H9 (cell line): ENCODE data around the gene BRMS1L. TPM values are rescaled to one million over a fixed set of nuclear protein-coding genes. Genes with fewer than 3 reads are reported as not detected.

Source experiments
- DNase-seq: peaks from one replicate; pipeline ENCODE4 v3.0.0-alpha.2; 2017
- H2AFZ ChIP-seq: one replicate; pipeline ENCODE4 v1.6.1; 2013; ENCODE audit warnings: mild to moderate bottlenecking, low read length, control low read depth, moderate library complexity
- H2AK5ac ChIP-seq: 2 replicates; pipeline ENCODE4 v1.6.1; 2013; ENCODE audit warnings: low read length, control low read depth, mixed read lengths; ENCODE audit not compliant: insufficient read length
- H2BK120ac ChIP-seq: one replicate; pipeline ENCODE4 v1.6.1; 2013; ENCODE audit warnings: low read depth, mild to moderate bottlenecking, low read length, control low read depth, inconsistent platforms; ENCODE audit not compliant: poor library complexity, severe bottlenecking
- H2BK12ac ChIP-seq: 2 replicates; pipeline ENCODE4 v1.6.1; 2013; ENCODE audit warnings: low read length, control low read depth, mixed read lengths, low read depth; ENCODE audit not compliant: insufficient read length
- H2BK15ac ChIP-seq: 2 replicates; pipeline ENCODE4 v1.6.1; 2013; ENCODE audit warnings: low read depth, low read length, control low read depth
- H2BK20ac ChIP-seq: one replicate; pipeline ENCODE4 v1.6.1; 2013; ENCODE audit warnings: low read depth, mild to moderate bottlenecking, low read length, control low read depth, inconsistent platforms; ENCODE audit not compliant: poor library complexity, severe bottlenecking
- H2BK5ac ChIP-seq: 2 replicates; pipeline ENCODE4 v1.6.1; 2013; ENCODE audit warnings: low read length, control low read depth, mixed read lengths; ENCODE audit not compliant: insufficient read length
- H3K14ac ChIP-seq: 2 replicates; pipeline ENCODE4 v1.6.1; 2013; ENCODE audit warnings: low read length, control low read depth; ENCODE audit not compliant: insufficient read depth
- H3K18ac ChIP-seq: 2 replicates; pipeline ENCODE4 v1.6.1; 2013; ENCODE audit warnings: low read depth, mild to moderate bottlenecking, mixed read lengths, low read length, control low read depth; ENCODE audit not compliant: insufficient read length
- H3K23ac ChIP-seq: 2 replicates; pipeline ENCODE4 v1.6.1; 2013; ENCODE audit warnings: low read length, control low read depth, mixed read lengths, low read depth; ENCODE audit not compliant: insufficient read length
- H3K23me2 ChIP-seq: 2 replicates; pipeline ENCODE4 v1.6.1; 2013; ENCODE audit warnings: low read depth, mild to moderate bottlenecking, mixed read lengths, low read length, control low read depth; ENCODE audit not compliant: insufficient read length, poor library complexity, severe bottlenecking
- H3K27ac ChIP-seq: 2 replicates; pipeline ENCODE4 v1.5.1; 2013; ENCODE audit warnings: low read length, control low read depth, mixed read lengths, low read depth; ENCODE audit not compliant: insufficient read length
- H3K27me3 ChIP-seq: 2 replicates; pipeline ENCODE4 v1.6.1; 2013; ENCODE audit warnings: low read length, control low read depth, inconsistent platforms; ENCODE audit not compliant: insufficient read depth
- H3K4ac ChIP-seq: 2 replicates; pipeline ENCODE4 v1.6.1; 2013; ENCODE audit warnings: low read depth, mild to moderate bottlenecking, control low read depth, inconsistent platforms, low read length, moderate library complexity
- H3K4me1 ChIP-seq: 2 replicates; pipeline ENCODE4 v1.6.1; 2013; ENCODE audit warnings: low read length, control low read depth, inconsistent platforms; ENCODE audit not compliant: insufficient read depth
- H3K4me2 ChIP-seq: 2 replicates; pipeline ENCODE4 v1.6.1; 2013; ENCODE audit warnings: low read length, control low read depth, mixed read lengths; ENCODE audit not compliant: insufficient read length, insufficient read depth
- H3K56ac ChIP-seq: 2 replicates; pipeline ENCODE4 v1.6.1; 2013; ENCODE audit warnings: low read depth, mild to moderate bottlenecking, mixed read lengths, low read length, control low read depth; ENCODE audit not compliant: insufficient read length
- H3K79me1 ChIP-seq: 2 replicates; pipeline ENCODE4 v1.6.1; 2013; ENCODE audit warnings: low read depth, mild to moderate bottlenecking, moderate library complexity, low read length, control low read depth, inconsistent platforms; ENCODE audit not compliant: insufficient read depth, poor library complexity, severe bottlenecking
- H3K79me2 ChIP-seq: 2 replicates; pipeline ENCODE4 v1.6.1; 2013; ENCODE audit warnings: low read length, control low read depth, inconsistent platforms; ENCODE audit not compliant: insufficient read depth
- H3K9ac ChIP-seq: 2 replicates; pipeline ENCODE4 v1.6.1; 2013; ENCODE audit warnings: low read length, control low read depth, mixed read lengths; ENCODE audit not compliant: insufficient read length; ENCODE audit errors: extremely low read depth
- H3K9me3 ChIP-seq: one replicate; pipeline ENCODE4 v1.6.1; 2013; ENCODE audit warnings: low read depth, low read length, inconsistent platforms; ENCODE audit not compliant: control insufficient read depth
- H3T11ph ChIP-seq: one replicate; pipeline ENCODE4 v1.6.1; 2013; ENCODE audit warnings: mild to moderate bottlenecking, low read length, control low read depth, inconsistent platforms
- H4K20me1 ChIP-seq: one replicate; pipeline ENCODE4 v1.6.1; 2013; ENCODE audit not compliant: control insufficient read depth, insufficient read length, insufficient read depth
- H4K5ac ChIP-seq: 2 replicates; pipeline ENCODE4 v1.6.1; 2013; ENCODE audit warnings: low read depth, mild to moderate bottlenecking, mixed read lengths, low read length, control low read depth; ENCODE audit not compliant: insufficient read length
- H4K8ac ChIP-seq: replicated peaks from 2 replicates; pipeline ENCODE4 v1.6.1; 2013; ENCODE audit warnings: low read length, control low read depth, mixed read lengths, low read depth; ENCODE audit not compliant: insufficient read length
- H4K91ac ChIP-seq: 2 replicates; pipeline ENCODE4 v1.6.1; 2013; ENCODE audit warnings: low read depth, mild to moderate bottlenecking, moderate library complexity, mixed read lengths, low read length, control low read depth; ENCODE audit not compliant: insufficient read length
- H3K27ac Mint-ChIP-seq, 3 experiments: 2 replicates in 2 of 3; 3 replicates in 1 of 3; pipeline ENCODE4 v1.8.0; 2020 to 2021; ENCODE audit warnings: mixed read lengths in 3 of 3, mild to moderate bottlenecking in 1 of 3, moderate library complexity in 1 of 3
- H3K27me3 Mint-ChIP-seq: 2 replicates; pipeline ENCODE4 v1.8.0; 2021; ENCODE audit warnings: low read depth, mild to moderate bottlenecking, moderate library complexity, mixed read lengths
- H3K36me3 Mint-ChIP-seq, 3 experiments: 2 replicates in 2 of 3; 3 replicates in 1 of 3; pipeline ENCODE4 v1.8.0; 2020 to 2021; ENCODE audit warnings: low read depth in 3 of 3, mixed read lengths in 3 of 3; ENCODE audit not compliant: insufficient read depth in 1 of 3
- H3K4me1 Mint-ChIP-seq, 2 experiments: 2 replicates each; pipeline ENCODE4 v1.8.0; 2020; ENCODE audit warnings: mixed read lengths in 2 of 2
- H3K4me3 Mint-ChIP-seq, 2 experiments: 2 replicates in 1 of 2; 3 replicates in 1 of 2; pipeline ENCODE4 v1.8.0; 2020 to 2021; ENCODE audit warnings: mild to moderate bottlenecking in 2 of 2, mixed read lengths in 2 of 2, moderate library complexity in 1 of 2
- H3K9me3 Mint-ChIP-seq, 2 experiments: 2 replicates in 1 of 2; 3 replicates in 1 of 2; pipeline ENCODE4 v1.8.0; 2020; ENCODE audit warnings: mild to moderate bottlenecking in 2 of 2, mixed read lengths in 2 of 2, moderate library complexity in 1 of 2
- WGBS: extraction: QIAGEN DNeasy Blood & Tissue Kit; methylation state at CpG from one replicate; pipeline ENCODE4 v1.1.7; 2013; ENCODE audit warnings: missing lambda C conversion rate, low lambda C conversion rate, mixed read lengths; ENCODE audit not compliant: insufficient read length; ENCODE audit errors: extremely low coverage; 5-methylcytosine and 5-hydroxymethylcytosine counted together
- total RNA-seq: library from RNA; stranded (reverse); gene quantifications from 2 replicates; pipeline ENCODE4 v1.2.1, GENCODE V29; 2021
- TF ChIP-seq, protein P1 (sequence below): fragments of 200-600 bp; sonication (generic); conservative IDR thresholded peaks from 3 replicates; pipeline ENCODE4 v1.8.0; 2021; ENCODE audit warnings: antibody characterized with exemption, mild to moderate bottlenecking

BRMS1L gene
- total RNA-seq, 1 experiment from 2014 or later: 12.9 TPM

DNA sequence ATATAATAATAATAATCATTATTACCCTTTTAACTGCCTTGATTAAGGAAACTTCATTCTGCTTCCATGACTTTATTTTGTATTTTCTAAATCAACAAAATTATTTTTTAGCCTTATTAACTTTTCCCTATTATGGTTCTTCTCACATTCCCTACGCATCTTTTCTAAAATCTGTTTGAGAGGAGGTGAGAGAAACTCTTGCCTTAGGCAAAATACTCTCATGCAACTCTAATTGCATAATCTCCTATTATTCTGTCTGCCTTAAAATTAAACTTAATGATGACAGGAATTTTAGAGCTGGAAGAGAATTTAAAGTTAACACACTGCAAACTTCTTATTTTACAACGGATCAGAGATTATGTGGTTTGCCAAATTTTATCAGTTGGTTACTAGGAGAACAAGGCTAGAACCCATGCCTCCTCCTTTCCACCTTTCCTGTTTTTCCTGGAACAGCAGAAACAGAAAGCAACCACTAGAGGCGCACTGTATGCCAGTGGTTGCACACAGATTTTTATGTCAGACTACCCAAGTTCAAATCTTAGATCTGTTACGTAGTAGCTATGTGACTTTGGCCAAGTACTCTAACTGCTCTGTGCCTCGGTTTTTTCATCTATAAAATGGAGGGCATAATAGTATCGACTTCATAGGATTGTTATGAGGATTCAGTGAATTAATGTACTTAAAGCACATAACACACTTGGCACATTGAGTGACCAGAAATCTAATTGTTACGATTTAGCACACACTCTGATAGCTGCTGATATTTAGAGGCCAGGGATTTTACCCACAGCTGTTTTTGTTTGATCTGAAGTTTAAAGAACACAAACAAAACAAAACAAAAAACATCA is 4.3 kb upstream of the BRMS1L start:
- H2BK15ac ChIP-seq: no peak overlapping the region
- H3K56ac ChIP-seq: no peak overlapping the region
- no peaks in the 10 kb centered on the region for H3K36me3 Mint-ChIP-seq
- H3K79me1 ChIP-seq: no peaks in the 10 kb centered on the region
- no CpG with 5 or more reads among the region's 7 CpGs for WGBS
- H3K9ac ChIP-seq: no peak overlapping the region
- no peak overlapping the region for H2BK20ac ChIP-seq
- H3K9me3 Mint-ChIP-seq: no peaks in the 10 kb centered on the region; a peak in 1 of 5 replicates
- H3K14ac ChIP-seq: no peak overlapping the region
- H3K79me2 ChIP-seq: no peaks in the 10 kb centered on the region
- no peak overlapping the region for H3K27ac Mint-ChIP-seq
- no peak for DNase-seq
- no peak overlapping the region for H3K4me3 Mint-ChIP-seq
- no peak overlapping the region for H3K4ac ChIP-seq
- H4K8ac ChIP-seq: no peak overlapping the region
- no peak overlapping the region for H2BK120ac ChIP-seq
- no peak overlapping the region for H3K18ac ChIP-seq
- no peaks in the 10 kb centered on the region for H3K27me3 ChIP-seq
- no peak overlapping the region for H3T11ph ChIP-seq
- no peak overlapping the region for H4K5ac ChIP-seq
- no peak overlapping the region for H3K4me2 ChIP-seq
- no peak overlapping the region for H2BK12ac ChIP-seq
- peaks cover 2% of the 10 kb centered on the region for H3K23me2 ChIP-seq
- H3K9me3 ChIP-seq: no peaks in the 10 kb centered on the region
- H4K91ac ChIP-seq: no peak overlapping the region
- H3K4me1 Mint-ChIP-seq: peaks cover 0 to 4% of the 10 kb centered on the region in 2 experiments; a peak in 1 of 4 replicates
- no peak overlapping the region for H3K27ac ChIP-seq
- no peak overlapping the region for H3K23ac ChIP-seq
- H3K4me1 ChIP-seq: no peaks in the 10 kb centered on the region
- TF ChIP-seq, protein P1, sequence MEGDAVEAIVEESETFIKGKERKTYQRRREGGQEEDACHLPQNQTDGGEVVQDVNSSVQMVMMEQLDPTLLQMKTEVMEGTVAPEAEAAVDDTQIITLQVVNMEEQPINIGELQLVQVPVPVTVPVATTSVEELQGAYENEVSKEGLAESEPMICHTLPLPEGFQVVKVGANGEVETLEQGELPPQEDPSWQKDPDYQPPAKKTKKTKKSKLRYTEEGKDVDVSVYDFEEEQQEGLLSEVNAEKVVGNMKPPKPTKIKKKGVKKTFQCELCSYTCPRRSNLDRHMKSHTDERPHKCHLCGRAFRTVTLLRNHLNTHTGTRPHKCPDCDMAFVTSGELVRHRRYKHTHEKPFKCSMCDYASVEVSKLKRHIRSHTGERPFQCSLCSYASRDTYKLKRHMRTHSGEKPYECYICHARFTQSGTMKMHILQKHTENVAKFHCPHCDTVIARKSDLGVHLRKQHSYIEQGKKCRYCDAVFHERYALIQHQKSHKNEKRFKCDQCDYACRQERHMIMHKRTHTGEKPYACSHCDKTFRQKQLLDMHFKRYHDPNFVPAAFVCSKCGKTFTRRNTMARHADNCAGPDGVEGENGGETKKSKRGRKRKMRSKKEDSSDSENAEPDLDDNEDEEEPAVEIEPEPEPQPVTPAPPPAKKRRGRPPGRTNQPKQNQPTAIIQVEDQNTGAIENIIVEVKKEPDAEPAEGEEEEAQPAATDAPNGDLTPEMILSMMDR: peak; percentile 51
- H2AK5ac ChIP-seq: no peak overlapping the region
- no peak overlapping the region for H2BK5ac ChIP-seq
- H4K20me1 ChIP-seq: no peaks in the 10 kb centered on the region
- no peak overlapping the region for H2AFZ ChIP-seq
- H3K27me3 Mint-ChIP-seq: no peaks in the 10 kb centered on the region
